ENCODE data around the gene NAMPT. TPM values are rescaled to one million over a fixed set of nuclear protein-coding genes. Genes with fewer than 3 reads are reported as not detected.

NAMPT gene
- total RNA-seq, 6 experiments from 2014 or later = 36.4 to 52.1 (median 44.6) TPM

- Mint-ChIP-seq H3K27me3 (ENCODE audit: insufficient read depth) (peaks cover 3% of the 10 kb centered on the region), H3K4me1 (ENCODE audit: low read depth) (peaks cover 54% of the 10 kb centered on the region), H3K27ac (no peak overlapping the region), H3K4me3 (no peak overlapping the region), H3K9me3 (no peaks in the 10 kb centered on the region), H3K36me3 (ENCODE audit: low read depth) (0 out of 2 replicates have a peak, but pooled peaks cover 5% of the 10 kb centered on the region)
- no peak for DNase-seq
- no peak for TF ChIP-seq CTCF (IDR thresholded peaks at IDR 0.05)
These were observed 2.4 kb downstream of the NAMPT start for GRCh38 chr7:106282390-106282789.

- DNase-seq = no peak
- Mint-ChIP-seq H3K27me3 (ENCODE audit: insufficient read depth) (peaks cover 3% of the 10 kb centered on the region), H3K4me3 (no peak overlapping the region), H3K4me1 (ENCODE audit: low read depth) (peaks cover 54% of the 10 kb centered on the region), H3K36me3 (ENCODE audit: low read depth) (0 out of 2 replicates have a peak, but pooled peaks cover 5% of the 10 kb centered on the region), H3K9me3 (no peaks in the 10 kb centered on the region), H3K27ac (no peak overlapping the region)
- no peak for TF ChIP-seq CTCF (IDR thresholded peaks at IDR 0.05)
These were observed 3.0 kb downstream of the NAMPT start for GRCh38 chr7:106281585-106282318.

- Mint-ChIP-seq H3K36me3 (ENCODE audit: low read depth) (0 out of 2 replicates have a peak, but pooled peaks cover 5% of the 10 kb centered on the region), H3K4me3 (no peak overlapping the region), H3K27me3 (ENCODE audit: insufficient read depth) (peaks cover 3% of the 10 kb centered on the region), H3K9me3 (no peaks in the 10 kb centered on the region), H3K27ac (no peak overlapping the region), H3K4me1 (ENCODE audit: low read depth) (peaks cover 51% of the 10 kb centered on the region)
- no peak for DNase-seq
- no peak for TF ChIP-seq CTCF (IDR thresholded peaks at IDR 0.05)
These were observed 3.7 kb downstream of the NAMPT start for GRCh38 chr7:106281127-106281526.

GRCh38 chr7:106279425-106280197, 5.2 kb downstream of the NAMPT start:
- no peak overlapping the region for H3K27ac Mint-ChIP-seq
- no peaks in the 10 kb centered on the region for H3K9me3 Mint-ChIP-seq
- peaks cover 44% of the 10 kb centered on the region for H3K4me1 Mint-ChIP-seq (ENCODE audit: low read depth)
- DNase-seq = no peak
- no peak overlapping the region for H3K4me3 Mint-ChIP-seq
- no peak for TF ChIP-seq CTCF (IDR thresholded peaks at IDR 0.05)
- H3K36me3 Mint-ChIP-seq (ENCODE audit: low read depth) = 0 out of 2 replicates have a peak, but pooled peaks cover 5% of the 10 kb centered on the region
- no peaks in the 10 kb centered on the region for H3K27me3 Mint-ChIP-seq (ENCODE audit: insufficient read depth)

GRCh38 chr7:106278695-106279094, 6.1 kb downstream of the NAMPT start:
- Mint-ChIP-seq H3K9me3 (no peaks in the 10 kb centered on the region), H3K4me1 (ENCODE audit: low read depth) (peaks cover 39% of the 10 kb centered on the region), H3K27ac (no peak overlapping the region), H3K36me3 (ENCODE audit: low read depth) (0 out of 2 replicates have a peak, but pooled peaks cover 2% of the 10 kb centered on the region), H3K27me3 (ENCODE audit: insufficient read depth) (no peaks in the 10 kb centered on the region), H3K4me3 (no peak overlapping the region)
- no peak for DNase-seq
- no peak for TF ChIP-seq CTCF (IDR thresholded peaks at IDR 0.05)
